ENCODE data around the gene RPS6KC1.

- TF ChIP-seq CTCF (IDR thresholded peaks at IDR 0.05; ENCODE audit: extremely low read depth in 1 of 2, insufficient read depth in 1 of 2, low read depth in 1 of 2, low read length in 2 of 2) (no peak), POLR2AphosphoS5 (IDR thresholded peaks at IDR 0.05; ENCODE audit: insufficient read depth, low read depth, low read length) (no peak), POLR2A (IDR thresholded peaks at IDR 0.05; ENCODE audit: low read depth, low read length) (no peak), FOS (IDR thresholded peaks at IDR 0.05; ENCODE audit: borderline replicate concordance, insufficient read depth, low read length) (no peak), EZH2 (IDR thresholded peaks at IDR 0.05; ENCODE audit: borderline replicate concordance, low read depth, low read length, severe bottlenecking) (no peak), MAX (IDR thresholded peaks at IDR 0.05; ENCODE audit: insufficient read depth, insufficient read length) (no peak), JUN (IDR thresholded peaks at IDR 0.05; ENCODE audit: borderline replicate concordance, insufficient read depth, insufficient read length, low read depth) (no peak)
Observed at GRCh38 chr1:213138391-213138790, 87.3 kb downstream of the RPS6KC1 start.

Data from endothelial cell of umbilical vein (primary cell).